Measurements from ENCODE around the gene KCNK4. TPM values are rescaled to one million over a fixed set of nuclear protein-coding genes. Genes with fewer than 3 reads are reported as not detected.
A peak's percentile ranks its signal among the peaks of the same experiment; 100 is the strongest.

The KCNK4 gene
- total RNA-seq, 1 donor from 2014 or later: 0.47 TPM

GRCh38 chr11:64253043-64253442 is 38.1 kb upstream of the KCNK4 start:
- H3K4me3 Mint-ChIP-seq (ENCODE audit: unreplicated experiment): peak overlapping the region; percentile 42
- H3K4me1 Mint-ChIP-seq (ENCODE audit: low read depth, unreplicated experiment): peaks cover 8% of the 10 kb centered on the region
- no peak for TF ChIP-seq CTCF (IDR thresholded peaks at IDR 0.05; ENCODE audit: partially characterized antibody, unreplicated experiment)
- no peak for DNase-seq
- H3K36me3 Mint-ChIP-seq (ENCODE audit: unreplicated experiment): no peaks in the 10 kb centered on the region
- H3K27me3 Mint-ChIP-seq (ENCODE audit: unreplicated experiment): peaks cover 11% of the 10 kb centered on the region
- no peak overlapping the region for H3K27ac Mint-ChIP-seq (ENCODE audit: unreplicated experiment)
- peaks cover 5% of the 10 kb centered on the region for H3K9me3 Mint-ChIP-seq (ENCODE audit: unreplicated experiment)

- peaks cover 11% of the 10 kb centered on the region for H3K27me3 Mint-ChIP-seq (ENCODE audit: unreplicated experiment)
- no peak overlapping the region for H3K27ac Mint-ChIP-seq (ENCODE audit: unreplicated experiment)
- H3K36me3 Mint-ChIP-seq (ENCODE audit: unreplicated experiment): no peaks in the 10 kb centered on the region
- TF ChIP-seq CTCF (IDR thresholded peaks at IDR 0.05; ENCODE audit: partially characterized antibody, unreplicated experiment): no peak
- peaks cover 4% of the 10 kb centered on the region for H3K4me1 Mint-ChIP-seq (ENCODE audit: low read depth, unreplicated experiment)
- peaks cover 2% of the 10 kb centered on the region for H3K9me3 Mint-ChIP-seq (ENCODE audit: unreplicated experiment)
- no peak for DNase-seq
- peak overlapping the region; percentile 42 for H3K4me3 Mint-ChIP-seq (ENCODE audit: unreplicated experiment)
Measured at GRCh38 chr11:64253481-64253880, 37.6 kb upstream of the KCNK4 start.

DNA sequence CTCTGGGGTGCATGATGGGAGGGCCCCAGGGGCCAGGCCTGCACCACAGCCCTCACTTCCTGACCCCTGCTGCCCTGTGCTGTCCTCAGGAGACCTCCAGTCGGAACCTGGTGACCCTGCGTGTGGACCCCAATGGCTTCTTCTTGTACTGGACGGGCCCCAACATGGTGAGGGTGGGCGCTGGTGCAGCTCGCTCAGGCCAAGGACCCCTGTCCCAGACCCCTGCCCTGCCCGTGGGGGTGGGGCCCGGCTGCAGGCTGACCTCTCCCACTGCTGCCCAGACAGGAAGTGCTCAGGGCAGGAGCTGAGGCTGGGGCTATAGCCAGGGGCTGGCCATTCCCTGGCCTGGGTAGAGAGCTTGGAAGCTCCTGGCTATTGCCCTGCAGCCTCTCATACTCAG is 36.8 kb upstream of the KCNK4 start:
- Mint-ChIP-seq H3K27me3 (ENCODE audit: unreplicated experiment) (peaks cover 7% of the 10 kb centered on the region), H3K36me3 (ENCODE audit: unreplicated experiment) (no peaks in the 10 kb centered on the region), H3K9me3 (ENCODE audit: unreplicated experiment) (peaks cover 2% of the 10 kb centered on the region), H3K4me3 (ENCODE audit: unreplicated experiment) (no peak overlapping the region), H3K4me1 (ENCODE audit: low read depth, unreplicated experiment) (peaks cover 4% of the 10 kb centered on the region), H3K27ac (ENCODE audit: unreplicated experiment) (no peak overlapping the region)
- no peak for DNase-seq
- no peak for TF ChIP-seq CTCF (IDR thresholded peaks at IDR 0.05; ENCODE audit: partially characterized antibody, unreplicated experiment)

DNA sequence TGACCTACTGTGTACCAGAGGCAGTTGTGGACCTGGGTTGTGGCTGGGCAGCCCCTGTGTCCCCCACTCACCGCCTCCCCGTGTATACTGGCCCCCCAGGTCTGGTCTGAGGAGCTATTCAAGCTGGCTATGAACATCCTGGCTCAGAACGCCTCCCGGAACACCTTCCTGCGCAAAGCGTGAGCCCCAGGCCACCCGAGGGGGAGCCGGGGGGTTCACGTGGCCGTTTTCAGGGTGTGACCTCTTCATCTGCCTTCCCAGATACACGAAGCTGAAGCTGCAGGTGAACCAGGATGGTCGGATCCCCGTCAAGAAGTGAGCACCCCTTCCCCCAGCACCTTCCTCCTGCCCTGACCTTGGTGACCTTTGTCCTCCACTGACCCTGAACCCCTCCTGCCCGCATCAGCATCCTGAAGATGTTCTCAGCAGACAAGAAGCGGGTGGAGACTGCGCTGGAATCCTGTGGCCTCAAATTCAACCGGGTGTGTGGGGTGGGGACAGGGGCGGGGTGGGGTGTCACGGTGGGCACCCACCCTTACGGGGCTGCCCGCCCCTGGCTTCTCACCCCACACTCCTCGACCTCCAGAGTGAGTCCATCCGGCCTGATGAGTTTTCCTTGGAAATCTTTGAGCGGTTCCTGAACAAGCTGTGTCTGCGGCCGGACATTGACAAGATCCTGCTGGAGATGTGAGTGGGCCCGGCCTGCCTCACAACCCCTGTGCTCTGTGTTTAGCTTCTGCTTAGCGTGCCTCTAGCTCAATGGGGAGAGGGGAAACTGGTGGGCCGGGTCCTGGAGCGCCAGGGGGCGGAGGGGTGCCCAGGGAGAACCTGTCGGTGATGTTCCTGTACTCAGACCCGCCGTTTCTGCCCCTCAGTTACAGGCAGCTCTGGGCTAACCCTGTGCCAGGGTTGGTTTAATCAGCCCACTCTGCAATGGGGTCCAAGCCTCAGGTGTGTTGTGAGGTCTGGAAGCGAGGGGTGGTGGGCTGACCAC is 35.7 kb upstream of the KCNK4 start:
- no peak for DNase-seq
- TF ChIP-seq CTCF (IDR thresholded peaks at IDR 0.05; ENCODE audit: partially characterized antibody, unreplicated experiment): no peak
- Mint-ChIP-seq H3K4me3 (ENCODE audit: unreplicated experiment) (no peak overlapping the region), H3K9me3 (ENCODE audit: unreplicated experiment) (peaks cover 6% of the 10 kb centered on the region), H3K27ac (ENCODE audit: unreplicated experiment) (no peak overlapping the region), H3K4me1 (ENCODE audit: low read depth, unreplicated experiment) (peaks cover 4% of the 10 kb centered on the region), H3K27me3 (ENCODE audit: unreplicated experiment) (peaks cover 18% of the 10 kb centered on the region), H3K36me3 (ENCODE audit: unreplicated experiment) (no peaks in the 10 kb centered on the region)

- H3K9me3 Mint-ChIP-seq (ENCODE audit: unreplicated experiment): peaks cover 6% of the 10 kb centered on the region
- H3K4me1 Mint-ChIP-seq (ENCODE audit: low read depth, unreplicated experiment): peaks cover 4% of the 10 kb centered on the region
- DNase-seq: no peak
- TF ChIP-seq CTCF (IDR thresholded peaks at IDR 0.05; ENCODE audit: partially characterized antibody, unreplicated experiment): no peak
- H3K36me3 Mint-ChIP-seq (ENCODE audit: unreplicated experiment): no peaks in the 10 kb centered on the region
- H3K27ac Mint-ChIP-seq (ENCODE audit: unreplicated experiment): no peak overlapping the region
- peaks cover 18% of the 10 kb centered on the region for H3K27me3 Mint-ChIP-seq (ENCODE audit: unreplicated experiment)
- H3K4me3 Mint-ChIP-seq (ENCODE audit: unreplicated experiment): no peak overlapping the region
Measured at GRCh38 chr11:64256300-64256699, 34.8 kb upstream of the KCNK4 start.
